ENCODE measurements around the gene KDM3A. TPM values are rescaled to one million over a fixed set of nuclear protein-coding genes. Genes with fewer than 3 reads are reported as not detected.

KDM3A gene
- total RNA-seq, 2 donors from 2014 or later, result 22.3 to 33.1 TPM

DNA sequence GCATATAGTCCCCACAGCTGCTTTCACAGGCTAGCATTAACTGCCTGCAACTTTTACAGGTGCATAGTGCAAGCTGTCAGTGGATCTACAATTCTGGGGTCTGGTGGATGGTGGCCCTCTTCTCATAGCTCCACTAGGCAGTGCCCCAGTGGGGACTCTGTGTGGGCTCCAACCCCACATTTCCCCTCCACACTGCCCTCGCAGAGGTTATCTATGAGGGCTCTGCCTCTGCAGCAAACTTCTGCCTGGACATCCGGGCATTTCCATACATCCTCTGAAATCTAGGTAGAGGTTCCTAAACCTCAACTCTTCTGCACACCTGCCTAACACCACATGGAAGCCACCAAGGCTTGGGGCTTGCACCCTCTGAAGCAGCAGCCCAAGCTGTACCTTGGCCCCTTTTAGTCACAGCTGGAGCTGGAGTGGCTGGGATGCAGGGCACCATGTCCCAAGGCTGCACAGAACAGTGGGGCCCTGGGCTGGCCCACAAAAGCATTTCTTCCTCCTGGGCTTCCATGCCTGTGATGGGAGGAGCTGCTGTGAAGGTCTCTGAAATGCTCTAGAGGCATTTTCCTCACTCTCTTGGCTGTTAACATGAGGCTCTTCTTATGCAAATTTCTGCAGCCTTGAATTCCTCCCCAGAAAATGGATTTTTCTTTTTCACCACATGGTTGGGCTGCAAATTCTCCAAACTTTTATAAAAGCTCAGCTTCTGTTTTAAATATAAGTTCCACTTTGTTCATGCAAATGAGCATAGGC is 59.3 kb downstream of the KDM3A start:
- Histone ChIP-seq H3K9me3 (no peaks in the 10 kb centered on the region), H3K4me3 (no peak overlapping the region), H3K27ac (no peak overlapping the region), H3K36me3 (peaks cover 61% of the 10 kb centered on the region), H3K4me1 (no peaks in the 10 kb centered on the region), H3K27me3 (no peaks in the 10 kb centered on the region)
- DNase-seq (ENCODE audit: low spot score), result no peak
- TF ChIP-seq, protein P1, sequence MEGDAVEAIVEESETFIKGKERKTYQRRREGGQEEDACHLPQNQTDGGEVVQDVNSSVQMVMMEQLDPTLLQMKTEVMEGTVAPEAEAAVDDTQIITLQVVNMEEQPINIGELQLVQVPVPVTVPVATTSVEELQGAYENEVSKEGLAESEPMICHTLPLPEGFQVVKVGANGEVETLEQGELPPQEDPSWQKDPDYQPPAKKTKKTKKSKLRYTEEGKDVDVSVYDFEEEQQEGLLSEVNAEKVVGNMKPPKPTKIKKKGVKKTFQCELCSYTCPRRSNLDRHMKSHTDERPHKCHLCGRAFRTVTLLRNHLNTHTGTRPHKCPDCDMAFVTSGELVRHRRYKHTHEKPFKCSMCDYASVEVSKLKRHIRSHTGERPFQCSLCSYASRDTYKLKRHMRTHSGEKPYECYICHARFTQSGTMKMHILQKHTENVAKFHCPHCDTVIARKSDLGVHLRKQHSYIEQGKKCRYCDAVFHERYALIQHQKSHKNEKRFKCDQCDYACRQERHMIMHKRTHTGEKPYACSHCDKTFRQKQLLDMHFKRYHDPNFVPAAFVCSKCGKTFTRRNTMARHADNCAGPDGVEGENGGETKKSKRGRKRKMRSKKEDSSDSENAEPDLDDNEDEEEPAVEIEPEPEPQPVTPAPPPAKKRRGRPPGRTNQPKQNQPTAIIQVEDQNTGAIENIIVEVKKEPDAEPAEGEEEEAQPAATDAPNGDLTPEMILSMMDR (IDR thresholded peaks at IDR 0.05), result no peak

DNA sequence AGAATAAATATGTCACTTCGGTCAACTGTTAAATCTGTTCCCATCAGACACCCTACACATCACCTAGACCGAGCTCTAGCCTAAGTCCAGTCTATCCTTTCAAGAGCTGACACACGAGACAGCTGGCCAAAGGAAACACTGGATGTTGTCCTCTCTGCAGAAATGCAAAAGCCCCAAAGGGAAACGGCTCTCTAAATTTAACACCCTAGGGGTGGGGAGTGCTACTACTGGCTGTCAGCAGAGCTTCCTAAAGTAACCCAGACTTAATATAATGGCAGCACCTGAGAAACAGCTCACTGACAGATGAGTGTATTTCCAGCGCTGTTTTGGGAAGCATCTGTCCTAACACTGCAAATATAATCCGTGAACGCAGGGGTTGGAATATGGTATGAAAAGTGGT is 66.4 kb downstream of the KDM3A start:
- H3K4me3 ChIP-seq, result no peak overlapping the region
- no peak for DNase-seq (ENCODE audit: low spot score)
- peaks cover 39% of the 10 kb centered on the region for H3K36me3 ChIP-seq
- no peaks in the 10 kb centered on the region for H3K27me3 ChIP-seq
- H3K4me1 ChIP-seq, result peaks cover 0 to 18% of the 10 kb centered on the region in 2 donors
- no peak overlapping the region for H3K27ac ChIP-seq
- H3K9me3 ChIP-seq, result no peaks in the 10 kb centered on the region
- TF ChIP-seq, protein P1 (IDR thresholded peaks at IDR 0.05), result no peak

DNA sequence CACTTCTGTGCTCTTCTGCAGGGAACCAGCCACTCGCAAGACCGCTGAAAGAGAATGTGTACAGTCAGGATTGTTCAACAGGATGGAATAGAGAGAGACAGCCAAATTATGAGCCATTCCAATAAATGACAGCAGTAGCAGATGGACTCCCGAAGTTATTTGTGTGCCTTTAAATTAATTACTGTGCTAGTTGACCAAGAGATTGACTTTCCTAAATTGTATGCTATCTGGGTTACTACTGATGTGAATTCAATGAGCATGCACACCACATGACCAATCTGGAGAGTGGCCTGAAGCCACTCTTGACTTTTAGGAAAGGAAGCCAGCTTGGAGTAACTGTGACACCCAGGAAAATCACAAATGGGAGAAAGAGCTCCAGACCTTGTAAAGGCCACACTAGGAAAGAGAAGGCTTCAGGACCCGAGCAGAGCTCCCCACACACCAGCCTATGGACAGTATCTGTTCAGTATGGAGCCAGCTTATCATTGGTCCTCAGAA is 69.3 kb downstream of the KDM3A start:
- H3K4me3 ChIP-seq, result no peak overlapping the region
- no peak for DNase-seq (ENCODE audit: low spot score)
- TF ChIP-seq, protein P1 (IDR thresholded peaks at IDR 0.05), result no peak
- H3K4me1 ChIP-seq, result peaks cover 0 to 18% of the 10 kb centered on the region in 2 donors
- H3K27me3 ChIP-seq, result no peaks in the 10 kb centered on the region
- peaks cover 28% of the 10 kb centered on the region for H3K36me3 ChIP-seq
- H3K9me3 ChIP-seq, result no peaks in the 10 kb centered on the region
- no peak overlapping the region for H3K27ac ChIP-seq

DNA sequence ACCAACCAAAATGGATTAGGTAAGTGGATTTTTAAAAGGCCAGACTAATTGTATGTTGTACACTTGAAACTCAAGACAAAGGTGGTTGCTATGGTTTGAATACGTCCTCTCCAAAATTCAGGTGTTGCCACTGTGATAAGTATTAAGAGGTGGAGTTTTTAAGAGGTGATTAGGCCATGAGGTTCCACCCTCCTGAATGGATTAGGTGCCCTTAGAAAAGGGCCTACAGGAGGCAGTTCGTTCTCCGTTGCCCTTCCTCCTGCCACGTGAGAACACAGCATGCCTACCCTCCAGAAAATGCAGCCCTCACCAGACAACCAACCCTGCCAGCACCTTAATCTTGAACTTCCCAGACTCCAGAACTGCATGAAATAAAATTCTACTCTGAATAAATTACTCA is 70.9 kb downstream of the KDM3A start:
- DNase-seq (ENCODE audit: low spot score), result no peak
- Histone ChIP-seq H3K4me1 (peaks cover 0 to 18% of the 10 kb centered on the region in 2 donors), H3K4me3 (no peak overlapping the region), H3K27ac (no peak overlapping the region), H3K27me3 (no peaks in the 10 kb centered on the region), H3K36me3 (peaks cover 23% of the 10 kb centered on the region), H3K9me3 (no peaks in the 10 kb centered on the region)
- TF ChIP-seq, protein P1 (IDR thresholded peaks at IDR 0.05), result no peak

DNA sequence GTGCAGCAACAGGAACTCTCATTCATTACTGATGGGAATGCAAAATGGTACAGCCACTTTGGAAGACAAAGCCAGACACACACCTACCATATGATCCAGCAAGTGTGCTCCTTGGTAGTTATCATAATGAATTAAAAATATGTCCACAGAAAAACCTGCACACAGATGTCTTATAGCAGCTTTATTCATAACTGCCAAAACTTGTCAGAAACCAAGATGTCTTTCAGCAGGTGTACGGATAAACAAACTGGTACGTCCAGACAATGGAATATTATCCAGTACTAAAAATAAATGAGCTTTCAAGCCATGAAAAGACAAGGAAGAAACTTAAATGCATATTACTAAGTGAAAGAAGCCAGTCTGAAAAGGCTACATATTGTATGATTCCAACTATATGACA is 71.7 kb downstream of the KDM3A start:
- H3K4me3 ChIP-seq, result no peak overlapping the region
- no peaks in the 10 kb centered on the region for H3K27me3 ChIP-seq
- no peaks in the 10 kb centered on the region for H3K9me3 ChIP-seq
- no peak overlapping the region for H3K27ac ChIP-seq
- no peak for DNase-seq (ENCODE audit: low spot score)
- peaks cover 22% of the 10 kb centered on the region for H3K36me3 ChIP-seq
- TF ChIP-seq, protein P1 (IDR thresholded peaks at IDR 0.05), result no peak
- peaks cover 0 to 18% of the 10 kb centered on the region in 2 donors for H3K4me1 ChIP-seq

Measured in right atrium auricular region (tissue), 2 donors.